ENCODE measurements around the gene ZNF397.
"Not testable (repeated sequence)": the region's sequence is repeated elsewhere in the genome, so short reads cannot be mapped to it uniquely, and the experiment has no call there.

The ZNF397 gene

DNA sequence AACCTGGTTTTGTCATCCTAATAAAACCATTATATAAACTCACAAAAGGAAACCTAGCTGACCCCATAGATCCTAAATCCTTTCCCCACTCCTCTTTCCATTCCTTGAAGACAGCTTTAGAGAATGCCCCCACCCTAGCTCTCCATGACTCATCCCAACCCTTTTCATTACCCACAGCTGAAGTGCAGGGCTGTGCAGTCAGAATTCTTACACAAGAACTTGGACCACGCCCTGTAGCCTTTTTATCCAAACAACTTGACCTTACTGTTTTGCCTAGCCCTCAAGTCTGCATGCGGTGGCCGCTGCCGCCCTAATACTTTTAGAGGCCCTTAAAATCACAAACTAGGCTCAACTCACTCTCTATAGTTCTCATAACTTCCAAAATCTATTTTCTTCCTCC, 21.5 kb upstream of the ZNF397 start:
- not testable (repeated sequence) for H3K36me3 ChIP-seq (ENCODE audit: insufficient read depth, low read length); H3K4me1 ChIP-seq (ENCODE audit: insufficient read depth, low read length, severe bottlenecking); H3K4me2 ChIP-seq (ENCODE audit: low read length); H3K9ac ChIP-seq (ENCODE audit: low read length); H4K20me1 ChIP-seq (ENCODE audit: insufficient read depth, low read length); H3F3A ChIP-seq (ENCODE audit: insufficient read depth, low read length); H3K79me2 ChIP-seq (ENCODE audit: insufficient read depth, low read length); H3K27ac ChIP-seq (ENCODE audit: low read depth, low read length, poor library complexity, severe bottlenecking); H2AFZ ChIP-seq (ENCODE audit: low read length); H3K4me3 ChIP-seq (ENCODE audit: low read depth, low read length, poor library complexity, severe bottlenecking); H3K9me3 ChIP-seq (ENCODE audit: low read length); H3K27me3 ChIP-seq (ENCODE audit: insufficient read depth, low read length); H3K9me2 ChIP-seq (ENCODE audit: low read depth, low read length)

DNA sequence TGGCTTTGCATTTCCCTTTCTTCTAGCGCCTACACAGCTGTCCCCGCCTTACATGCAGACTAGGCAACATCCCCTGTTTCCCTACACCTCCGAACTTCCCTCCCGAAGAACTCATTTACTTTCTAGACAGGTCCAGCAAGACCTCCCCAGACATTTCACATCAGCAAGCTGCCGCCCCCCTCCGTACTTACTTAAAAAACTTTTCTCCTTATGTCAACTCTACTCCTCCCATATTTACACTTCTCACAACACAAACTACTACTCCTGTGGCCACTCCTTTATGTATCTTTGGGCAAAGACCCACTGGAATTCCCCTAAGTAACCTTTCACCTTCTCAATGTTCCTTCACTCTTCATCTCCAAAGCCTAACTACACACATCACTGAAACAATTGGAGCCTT, 20.4 kb upstream of the ZNF397 start:
- Histone ChIP-seq H3K4me3 (ENCODE audit: low read depth, low read length, poor library complexity, severe bottlenecking) (no peak overlapping the region), H3K27ac (ENCODE audit: low read depth, low read length, poor library complexity, severe bottlenecking) (no peak overlapping the region)

DNA sequence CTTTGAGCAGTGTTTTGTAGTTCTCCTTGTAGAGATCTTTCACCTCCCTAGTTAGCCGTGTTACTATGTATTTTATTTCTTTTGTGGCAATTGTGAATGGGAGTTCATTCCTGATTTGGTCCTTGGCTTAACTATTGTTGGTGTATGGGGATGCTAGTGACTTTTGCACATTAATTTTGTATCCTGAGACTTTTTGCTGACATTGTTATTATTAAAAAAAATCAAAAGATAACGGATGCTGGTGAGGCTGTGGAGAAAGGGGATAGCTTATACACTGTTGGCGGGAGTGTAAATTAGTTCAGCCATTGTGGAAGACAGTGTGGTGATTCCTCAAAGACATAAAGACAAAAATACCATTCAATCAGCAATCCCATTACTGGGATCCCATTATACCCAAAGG, 17.0 kb upstream of the ZNF397 start:
- Histone ChIP-seq H3K79me2 (ENCODE audit: insufficient read depth, low read length) (no peaks in the 10 kb centered on the region), H3K4me2 (ENCODE audit: low read length) (no peak overlapping the region), H3K9ac (ENCODE audit: low read length) (no peak overlapping the region), H3K36me3 (ENCODE audit: insufficient read depth, low read length) (no peaks in the 10 kb centered on the region), H3F3A (ENCODE audit: insufficient read depth, low read length) (no peaks in the 10 kb centered on the region), H3K9me2 (ENCODE audit: low read depth, low read length) (no peaks in the 10 kb centered on the region), H3K4me3 (ENCODE audit: low read depth, low read length, poor library complexity, severe bottlenecking) (no peak overlapping the region), H3K27ac (ENCODE audit: low read depth, low read length, poor library complexity, severe bottlenecking) (no peak overlapping the region), H3K9me3 (ENCODE audit: low read length) (no peaks in the 10 kb centered on the region), H3K27me3 (ENCODE audit: insufficient read depth, low read length) (no peaks in the 10 kb centered on the region), H4K20me1 (ENCODE audit: insufficient read depth, low read length) (no peaks in the 10 kb centered on the region), H3K4me1 (ENCODE audit: insufficient read depth, low read length, severe bottlenecking) (no peaks in the 10 kb centered on the region), H2AFZ (ENCODE audit: low read length) (no peak overlapping the region)
- TF ChIP-seq EZH2 (IDR thresholded peaks at IDR 0.05; ENCODE audit: borderline replicate concordance, low read length): no peak
- TF ChIP-seq, protein P1, sequence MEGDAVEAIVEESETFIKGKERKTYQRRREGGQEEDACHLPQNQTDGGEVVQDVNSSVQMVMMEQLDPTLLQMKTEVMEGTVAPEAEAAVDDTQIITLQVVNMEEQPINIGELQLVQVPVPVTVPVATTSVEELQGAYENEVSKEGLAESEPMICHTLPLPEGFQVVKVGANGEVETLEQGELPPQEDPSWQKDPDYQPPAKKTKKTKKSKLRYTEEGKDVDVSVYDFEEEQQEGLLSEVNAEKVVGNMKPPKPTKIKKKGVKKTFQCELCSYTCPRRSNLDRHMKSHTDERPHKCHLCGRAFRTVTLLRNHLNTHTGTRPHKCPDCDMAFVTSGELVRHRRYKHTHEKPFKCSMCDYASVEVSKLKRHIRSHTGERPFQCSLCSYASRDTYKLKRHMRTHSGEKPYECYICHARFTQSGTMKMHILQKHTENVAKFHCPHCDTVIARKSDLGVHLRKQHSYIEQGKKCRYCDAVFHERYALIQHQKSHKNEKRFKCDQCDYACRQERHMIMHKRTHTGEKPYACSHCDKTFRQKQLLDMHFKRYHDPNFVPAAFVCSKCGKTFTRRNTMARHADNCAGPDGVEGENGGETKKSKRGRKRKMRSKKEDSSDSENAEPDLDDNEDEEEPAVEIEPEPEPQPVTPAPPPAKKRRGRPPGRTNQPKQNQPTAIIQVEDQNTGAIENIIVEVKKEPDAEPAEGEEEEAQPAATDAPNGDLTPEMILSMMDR (IDR thresholded peaks at IDR 0.05; ENCODE audit: low read length): no peak

More for the DNA sequence above, 20.4 kb upstream of the ZNF397 start:
- Histone ChIP-seq H3K9me3 (ENCODE audit: low read length) (no peaks in the 10 kb centered on the region), H3K4me2 (ENCODE audit: low read length) (no peak overlapping the region), H3K4me1 (ENCODE audit: insufficient read depth, low read length, severe bottlenecking) (no peaks in the 10 kb centered on the region), H2AFZ (ENCODE audit: low read length) (no peak overlapping the region), H4K20me1 (ENCODE audit: insufficient read depth, low read length) (no peaks in the 10 kb centered on the region), H3F3A (ENCODE audit: insufficient read depth, low read length) (no peaks in the 10 kb centered on the region), H3K9ac (ENCODE audit: low read length) (no peak overlapping the region), H3K9me2 (ENCODE audit: low read depth, low read length) (no peaks in the 10 kb centered on the region), H3K36me3 (ENCODE audit: insufficient read depth, low read length) (no peaks in the 10 kb centered on the region), H3K27me3 (ENCODE audit: insufficient read depth, low read length) (no peaks in the 10 kb centered on the region), H3K79me2 (ENCODE audit: insufficient read depth, low read length) (no peaks in the 10 kb centered on the region)
- TF ChIP-seq, protein P1 (IDR thresholded peaks at IDR 0.05; ENCODE audit: low read length): no peak
- no peak for TF ChIP-seq EZH2 (IDR thresholded peaks at IDR 0.05; ENCODE audit: borderline replicate concordance, low read length)

DNA sequence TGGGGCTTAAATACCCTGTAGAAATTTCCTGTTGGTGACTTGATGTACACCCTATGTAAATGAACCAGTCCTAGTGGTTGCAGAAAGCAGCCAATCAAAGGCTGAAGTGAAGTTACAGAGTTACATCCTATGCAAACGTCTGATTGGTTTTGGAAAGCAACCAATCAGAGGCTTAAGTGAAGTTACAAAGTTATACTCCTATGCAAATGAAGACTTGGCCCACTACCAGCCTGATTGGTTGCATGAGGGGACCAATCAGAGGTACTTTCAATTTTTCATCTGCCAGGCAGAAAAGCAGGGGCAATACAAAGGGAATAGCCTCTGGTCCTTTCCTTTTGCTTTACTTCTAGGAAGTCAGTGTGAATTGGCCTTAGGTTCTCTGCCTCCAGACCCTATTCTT, 13.6 kb upstream of the ZNF397 start:
- no peak overlapping the region for H2AFZ ChIP-seq (ENCODE audit: low read length)
- no peak overlapping the region for H3K9ac ChIP-seq (ENCODE audit: low read length)
- no peaks in the 10 kb centered on the region for H3K79me2 ChIP-seq (ENCODE audit: insufficient read depth, low read length)
- H3K9me2 ChIP-seq (ENCODE audit: low read depth, low read length): no peaks in the 10 kb centered on the region
- H3K4me3 ChIP-seq (ENCODE audit: low read depth, low read length, poor library complexity, severe bottlenecking): no peak overlapping the region
- no peak overlapping the region for H3K4me2 ChIP-seq (ENCODE audit: low read length)
- H3K4me1 ChIP-seq (ENCODE audit: insufficient read depth, low read length, severe bottlenecking): peaks cover 3% of the 10 kb centered on the region
- no peak overlapping the region for H3K27ac ChIP-seq (ENCODE audit: low read depth, low read length, poor library complexity, severe bottlenecking)
- H3K27me3 ChIP-seq (ENCODE audit: insufficient read depth, low read length): no peaks in the 10 kb centered on the region
- H3F3A ChIP-seq (ENCODE audit: insufficient read depth, low read length): no peaks in the 10 kb centered on the region
- H4K20me1 ChIP-seq (ENCODE audit: insufficient read depth, low read length): no peaks in the 10 kb centered on the region
- H3K36me3 ChIP-seq (ENCODE audit: insufficient read depth, low read length): no peaks in the 10 kb centered on the region
- no peaks in the 10 kb centered on the region for H3K9me3 ChIP-seq (ENCODE audit: low read length)
- TF ChIP-seq, protein P1 (IDR thresholded peaks at IDR 0.05; ENCODE audit: low read length): no peak
- no peak for TF ChIP-seq EZH2 (IDR thresholded peaks at IDR 0.05; ENCODE audit: borderline replicate concordance, low read length)
